HS-5 (cell line): ENCODE results near the gene SLC35F3.
"Not testable (repeated sequence)": the region's sequence is repeated elsewhere in the genome, so short reads cannot be mapped to it uniquely, and the experiment has no call there.

ENCODE experiments used
- DNase-seq: peaks from one replicate; pipeline ENCODE4 v3.0.0-alpha.2; 2012; ENCODE audit warnings: low read depth

The SLC35F3 gene

DNA sequence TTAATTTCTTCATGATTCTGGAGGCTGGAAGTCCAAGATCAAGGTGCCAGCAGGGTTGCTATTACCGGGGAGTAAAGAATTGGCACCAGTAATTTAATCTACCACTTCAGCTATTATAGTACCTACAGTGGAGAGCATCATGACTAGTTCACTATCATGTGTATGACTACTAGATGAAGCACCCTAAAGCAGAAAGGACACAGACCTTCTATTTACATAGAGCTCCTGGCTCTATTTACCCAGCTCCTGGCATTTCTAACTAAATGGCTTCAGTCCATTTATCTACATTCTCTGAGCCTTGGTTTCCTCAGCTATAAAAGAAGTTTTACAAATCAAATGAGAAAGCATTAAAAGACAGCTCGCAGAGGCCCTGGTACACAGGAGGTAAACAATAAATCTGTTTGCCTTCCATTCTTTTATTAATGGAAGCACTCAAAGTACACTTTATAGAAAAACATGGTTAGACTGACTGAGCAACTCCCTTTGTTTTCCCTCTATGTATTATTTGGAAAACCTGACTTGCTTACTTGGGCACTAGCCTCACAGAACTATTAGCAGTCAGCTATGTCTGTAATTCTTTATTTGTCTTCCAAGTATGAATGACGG, 203.0 kb downstream of the SLC35F3 start:
- no peak for DNase-seq

DNA sequence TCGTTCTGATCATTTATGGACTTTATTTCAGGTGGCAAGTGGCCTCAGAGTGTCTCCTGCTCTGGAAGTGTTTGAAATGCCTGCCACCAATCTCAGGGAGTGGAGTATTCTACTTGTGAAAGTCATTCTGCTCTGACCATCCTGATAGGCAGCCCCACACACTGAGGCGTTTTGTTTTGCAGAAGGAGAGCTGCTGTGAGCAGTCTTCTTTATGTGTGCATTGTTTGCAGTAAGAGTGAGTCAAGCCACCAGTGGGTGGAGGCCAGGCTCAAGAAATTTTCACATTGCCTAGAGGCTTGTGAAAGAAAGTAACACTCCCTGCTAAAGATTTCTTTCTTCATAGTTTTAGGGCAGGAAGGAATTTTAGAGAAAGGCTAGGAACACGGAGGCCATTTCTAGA, 204.4 kb downstream of the SLC35F3 start:
- no peak for DNase-seq

DNA sequence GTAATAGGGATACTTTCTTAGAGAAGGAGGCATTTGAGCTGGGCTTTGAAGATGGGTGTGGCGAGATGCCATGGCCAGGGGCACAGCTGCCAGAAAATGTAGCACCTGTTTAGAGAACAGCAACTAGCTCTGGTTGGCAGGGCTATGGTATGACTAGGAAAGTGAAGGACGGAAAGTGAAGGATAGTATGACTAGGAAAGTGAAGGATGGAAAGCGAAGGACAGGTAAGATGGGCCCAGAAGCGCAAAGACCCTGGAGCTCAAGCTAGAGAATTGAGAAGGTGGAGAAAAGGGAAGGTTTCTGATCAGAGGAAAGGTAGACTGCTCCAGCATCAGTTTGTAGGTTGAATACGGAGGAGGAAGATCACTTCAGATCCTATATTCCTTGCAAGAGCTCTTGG, 205.4 kb downstream of the SLC35F3 start:
- no peak for DNase-seq

DNA sequence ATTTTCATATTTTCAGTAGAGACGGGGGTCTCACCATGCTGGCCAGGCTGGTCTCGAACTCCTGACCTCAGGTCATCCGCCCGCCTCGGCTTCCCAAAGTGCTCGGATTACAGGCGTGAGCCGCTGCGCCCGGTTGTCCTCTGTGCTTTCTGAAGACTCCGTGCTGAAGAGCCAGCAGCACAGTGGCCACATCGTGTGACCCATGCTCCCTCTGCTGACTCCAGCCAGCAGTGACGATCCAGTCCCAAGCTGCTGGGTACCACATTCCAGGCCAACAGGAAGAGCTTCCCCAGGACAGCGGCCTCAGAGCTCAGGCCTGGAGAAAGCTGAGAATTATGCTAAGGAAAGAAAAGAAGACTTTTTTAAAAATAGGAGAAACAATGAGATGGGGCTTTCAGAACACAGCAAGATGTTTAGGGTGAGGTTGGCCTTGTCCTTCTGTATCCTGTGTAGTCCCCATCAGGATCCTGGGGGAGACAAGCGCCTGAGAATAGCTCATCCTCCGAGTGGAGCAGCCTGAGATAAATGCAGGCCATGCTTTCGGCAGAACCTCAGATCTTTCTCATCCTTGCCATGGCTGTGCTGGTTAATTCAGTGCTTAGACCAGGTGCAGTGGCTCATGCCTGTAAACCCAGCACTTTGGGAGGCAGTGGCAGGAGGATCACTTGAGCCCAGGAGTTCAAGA, 207.1 kb downstream of the SLC35F3 start:
- no peak for DNase-seq

DNA sequence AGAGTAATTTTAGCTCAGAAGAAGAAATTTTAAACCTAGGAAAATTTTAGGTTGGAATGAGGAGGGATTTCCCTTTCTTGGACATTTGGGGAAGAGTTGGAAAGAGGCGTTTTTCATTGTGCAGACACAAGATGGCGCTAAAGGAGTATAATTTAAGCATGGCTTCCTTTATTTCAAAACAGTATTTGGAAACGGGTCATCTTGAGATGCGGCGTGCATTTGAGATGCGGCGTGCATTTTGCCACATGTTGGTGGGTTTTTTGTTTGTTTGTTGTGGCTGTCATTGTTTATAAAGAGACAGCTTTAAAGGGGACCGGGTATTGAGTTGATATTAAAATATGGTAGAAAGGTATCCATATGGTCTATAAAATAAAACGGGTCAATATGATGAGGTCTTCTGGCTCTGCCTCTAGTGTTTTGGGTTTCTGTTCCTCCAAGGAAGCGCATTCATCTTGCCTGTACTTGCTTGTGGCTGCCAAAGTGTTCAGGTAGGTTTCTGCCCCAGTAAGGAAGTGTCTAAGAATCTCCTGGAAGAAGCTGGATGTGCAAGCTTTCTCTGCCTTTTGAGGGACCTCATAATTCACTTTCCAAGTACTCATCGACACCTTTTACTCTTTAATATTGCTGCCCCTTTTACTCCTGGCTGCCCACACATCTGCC, 210.3 kb downstream of the SLC35F3 start:
- peak; percentile 37 for DNase-seq

DNA sequence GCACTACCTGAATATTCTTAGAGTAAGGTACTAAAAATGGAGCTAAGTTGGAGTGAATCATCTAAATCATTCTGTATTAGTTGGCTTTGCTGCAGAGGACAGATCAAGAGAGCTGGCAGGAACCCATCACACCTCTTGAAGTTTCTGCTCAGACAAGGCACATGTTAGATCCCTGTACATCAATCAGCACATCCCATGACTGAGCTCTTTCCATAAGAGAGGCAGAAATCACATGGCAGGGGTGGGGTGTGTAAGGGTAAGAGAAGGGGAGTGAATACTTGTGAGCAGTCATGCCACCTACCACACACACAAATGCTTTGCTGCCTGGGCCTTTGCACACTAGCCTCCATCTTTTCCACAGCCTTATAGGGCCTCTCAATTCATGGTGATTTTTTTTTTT, 214.4 kb downstream of the SLC35F3 start:
- DNase-seq: no peak

DNA sequence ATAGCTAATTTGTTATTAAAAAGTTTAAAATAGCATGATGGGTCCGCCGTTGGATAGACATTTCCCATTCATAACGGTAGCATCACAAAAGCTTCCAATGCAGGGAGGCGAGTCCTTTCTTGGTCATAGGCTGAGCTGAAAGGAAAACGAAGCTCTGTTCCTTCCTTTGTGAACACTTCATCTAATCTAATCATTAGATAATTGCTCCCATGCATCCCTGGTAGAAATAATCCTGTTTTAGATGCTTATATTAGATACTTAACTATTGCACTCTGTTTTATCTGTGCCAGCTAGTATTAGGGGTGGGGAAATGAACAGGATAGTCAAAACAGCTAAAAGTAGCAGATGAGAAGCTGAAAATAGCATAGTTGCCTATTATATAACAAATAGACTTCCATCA, 215.0 kb downstream of the SLC35F3 start:
- DNase-seq: no peak

DNA sequence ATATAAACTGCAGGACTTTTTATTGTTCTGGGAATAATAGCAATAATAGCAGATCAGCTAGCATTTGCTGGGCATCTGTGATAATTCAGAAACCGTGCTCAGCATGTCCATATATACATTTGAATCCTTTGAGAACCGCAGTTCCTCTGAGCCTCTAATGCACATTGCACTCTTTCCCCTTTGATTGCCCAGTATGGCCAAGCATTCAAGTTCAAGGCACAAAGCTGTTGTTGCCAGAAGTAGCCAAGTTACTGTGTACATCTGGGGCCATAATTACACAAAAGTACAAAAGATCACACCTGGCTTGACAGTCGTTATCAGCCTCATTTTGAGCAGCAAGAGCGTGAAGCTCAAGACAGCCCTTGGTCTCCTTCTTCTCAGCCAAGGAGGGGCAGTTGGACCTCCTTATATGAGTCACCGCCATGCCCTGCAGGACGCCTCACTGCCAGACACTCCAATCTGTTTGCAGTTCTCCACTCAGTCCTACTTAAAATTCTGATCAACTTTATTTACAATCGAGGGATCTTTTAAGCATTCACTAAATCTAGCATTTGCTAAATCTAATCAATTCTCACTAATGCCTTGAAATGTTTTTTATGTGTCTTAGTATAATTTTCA, 216.0 kb downstream of the SLC35F3 start:
- no peak for DNase-seq

DNA sequence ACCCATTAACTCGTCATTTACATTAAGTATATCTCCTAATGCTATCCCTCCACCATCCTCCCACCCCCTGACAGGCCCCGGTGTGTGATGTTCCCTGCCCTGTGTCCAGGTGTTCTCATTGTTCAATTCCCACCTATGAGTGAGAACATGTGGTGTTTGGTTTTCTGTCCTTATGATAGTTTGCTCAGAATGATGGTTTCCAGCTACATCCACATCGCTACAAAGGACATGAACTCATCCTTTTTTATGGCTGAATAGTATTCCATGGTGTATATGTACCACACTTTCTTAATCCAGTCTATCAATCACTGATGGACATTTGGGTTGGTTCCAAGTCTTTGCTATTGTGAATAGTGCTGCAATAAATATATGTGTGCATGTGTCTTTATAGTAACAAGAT, 217.2 kb downstream of the SLC35F3 start:
- DNase-seq: not testable (repeated sequence)

DNA sequence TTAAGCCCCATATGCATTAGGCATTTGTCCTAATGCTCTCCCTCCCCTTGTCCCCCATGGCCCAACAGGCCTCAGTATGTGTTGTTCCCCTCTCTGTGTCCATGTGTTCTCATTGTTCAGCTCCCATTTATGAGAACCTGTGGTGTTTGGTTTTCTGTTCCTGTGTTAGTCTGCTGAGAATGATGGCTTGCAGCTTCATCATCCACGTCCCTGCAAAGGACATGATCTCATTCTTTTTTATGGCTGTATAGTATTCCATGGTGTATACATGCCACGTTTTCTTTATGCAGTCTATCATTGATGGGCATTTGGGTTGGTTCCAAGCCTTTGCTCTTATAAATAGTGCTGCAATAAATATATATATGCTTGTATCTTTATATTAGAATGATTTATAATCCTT, 218.1 kb downstream of the SLC35F3 start:
- DNase-seq: not testable (repeated sequence)

DNA sequence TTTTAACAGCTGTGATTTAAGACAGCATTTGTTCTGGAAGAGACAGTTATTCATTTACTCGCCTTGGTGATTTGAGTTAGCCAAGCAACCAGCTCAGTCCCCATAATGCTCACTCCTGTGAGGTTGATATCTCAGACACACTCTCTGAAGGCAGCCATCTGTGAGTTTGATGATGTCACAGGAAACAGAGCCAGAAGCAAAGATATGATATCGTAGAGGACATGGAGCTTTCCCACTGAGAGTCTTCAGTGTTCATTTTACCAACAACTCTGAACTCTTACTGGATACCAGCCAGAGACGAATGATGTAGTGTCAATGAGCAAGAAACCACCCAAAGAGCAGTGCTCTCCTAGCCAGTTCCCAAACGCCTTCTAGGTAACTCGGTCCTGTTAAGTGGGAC, 219.4 kb downstream of the SLC35F3 start:
- no peak for DNase-seq

DNA sequence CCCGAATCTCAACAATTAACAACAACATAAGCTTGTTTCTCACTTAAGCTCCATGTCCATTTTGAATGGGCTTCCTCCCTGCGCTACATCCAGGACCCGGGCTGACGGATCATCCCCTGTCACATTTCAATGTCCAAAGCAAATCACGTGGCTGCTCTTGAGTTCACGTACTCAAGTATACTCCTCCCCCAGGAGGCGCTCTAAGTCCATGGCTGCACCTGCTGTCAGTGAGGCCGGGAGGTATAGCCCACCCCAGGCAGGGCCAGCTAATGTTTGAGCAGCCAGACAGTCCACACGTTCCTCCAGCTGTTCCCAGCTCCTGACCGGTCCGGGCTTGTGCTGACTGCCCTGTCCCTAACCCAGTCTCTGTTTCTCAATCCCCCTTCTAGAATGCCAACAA, 220.8 kb downstream of the SLC35F3 start:
- DNase-seq: no peak

DNA sequence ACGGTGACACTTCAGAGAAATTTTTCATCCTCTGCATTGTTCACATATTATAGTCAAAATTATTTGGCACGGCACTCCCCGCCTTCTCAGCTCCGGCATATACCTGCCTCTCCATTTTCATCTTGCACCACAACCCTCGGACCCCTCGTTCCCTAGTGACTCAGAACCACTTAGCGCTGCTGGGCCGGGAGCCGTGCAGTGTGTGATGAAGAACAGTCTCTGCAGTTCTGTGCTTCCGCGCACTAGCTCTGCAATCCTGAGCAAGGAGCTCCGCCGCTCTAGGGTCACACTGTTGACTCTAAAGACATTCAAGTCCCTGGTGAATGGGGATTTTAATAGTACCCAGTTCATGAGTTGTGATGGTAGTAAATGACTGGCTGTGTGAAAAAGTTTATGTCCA, 221.2 kb downstream of the SLC35F3 start:
- no peak for DNase-seq

DNA sequence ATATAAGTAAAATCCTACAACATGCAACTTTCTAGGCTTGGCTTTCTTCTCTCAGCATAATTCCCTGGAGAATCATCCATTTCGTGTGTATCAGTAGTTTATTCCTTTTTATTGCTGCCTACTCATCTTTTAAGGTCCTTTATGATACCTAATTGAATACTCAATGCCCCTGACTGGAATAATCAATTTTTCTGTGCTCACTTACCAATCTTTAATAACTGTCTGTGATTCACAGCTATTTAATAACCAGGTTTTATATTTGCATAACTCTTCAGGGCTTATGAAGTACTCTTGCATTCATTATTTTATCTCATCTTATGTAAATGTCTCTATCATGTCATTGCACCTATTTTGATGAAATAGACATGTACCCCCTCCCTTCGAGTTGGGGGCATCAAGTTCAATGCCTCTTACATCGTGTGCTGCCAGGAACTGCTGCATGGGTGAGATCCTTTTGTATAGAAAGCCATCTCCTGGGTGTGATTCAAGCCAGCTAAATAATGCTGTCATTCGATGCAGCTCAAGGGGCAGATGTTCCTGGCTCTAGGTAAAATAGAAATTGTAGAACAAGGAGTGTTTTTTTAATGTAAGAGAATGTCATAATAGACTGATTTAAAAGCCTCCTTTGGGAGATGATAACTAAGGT, 222.7 kb downstream of the SLC35F3 start:
- no peak for DNase-seq

DNA sequence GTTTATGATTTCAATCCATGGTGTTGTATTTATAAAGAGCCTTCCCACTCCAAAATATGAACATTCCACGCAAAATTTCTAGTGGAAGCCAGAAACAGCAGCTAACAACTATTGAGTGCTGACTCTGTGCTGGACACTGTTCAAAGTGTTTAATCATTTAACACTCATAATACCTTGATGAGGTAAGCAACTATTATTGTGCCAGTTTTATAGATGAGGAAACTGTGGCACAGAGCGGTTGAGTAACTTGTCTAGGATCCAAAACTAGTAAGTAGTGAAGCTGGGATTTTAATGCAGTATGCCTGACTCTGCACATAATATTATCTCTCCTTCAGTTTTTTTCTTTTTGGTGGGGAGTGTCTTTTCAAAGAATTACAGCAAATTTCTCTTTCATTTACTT, 228.3 kb downstream of the SLC35F3 start:
- no peak for DNase-seq

DNA sequence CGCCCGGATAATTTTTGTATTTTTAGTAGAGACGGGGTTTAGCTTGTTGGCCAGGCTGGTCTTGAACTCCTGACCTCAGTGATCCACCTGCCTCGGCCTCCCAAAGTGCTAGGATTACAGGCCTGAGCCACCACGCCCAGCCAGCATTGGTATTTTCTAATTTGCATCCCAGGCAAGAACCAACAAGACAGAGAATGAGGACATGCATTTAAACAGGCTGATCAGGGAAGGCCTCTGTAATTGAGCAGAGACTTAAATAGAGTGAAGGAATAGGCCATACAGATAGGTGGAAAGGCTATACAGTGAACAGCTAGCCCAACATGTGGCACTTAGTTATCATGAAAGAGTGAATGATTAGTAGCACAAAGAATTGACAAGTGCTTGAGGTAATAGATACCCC, 230.4 kb downstream of the SLC35F3 start:
- no peak for DNase-seq

DNA sequence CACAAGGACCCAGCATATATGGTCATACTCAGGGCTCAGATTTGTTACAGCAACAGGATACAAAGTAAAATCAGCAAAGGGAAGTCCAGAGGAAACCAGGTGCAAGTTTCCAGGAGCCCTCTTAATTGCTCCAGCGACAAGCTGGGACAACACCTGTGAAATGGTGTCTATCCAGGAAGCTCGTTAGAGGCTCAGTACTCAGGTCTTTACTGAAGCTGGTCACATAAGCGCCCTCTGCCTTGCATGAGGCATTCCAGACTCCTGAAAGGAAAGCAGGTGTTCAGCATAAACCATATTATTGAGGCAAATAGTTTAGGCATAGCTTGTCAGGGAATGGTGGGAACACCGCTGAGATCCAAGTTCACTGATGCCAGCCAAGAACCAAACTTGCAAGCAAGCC, 231.0 kb downstream of the SLC35F3 start:
- DNase-seq: no peak

DNA sequence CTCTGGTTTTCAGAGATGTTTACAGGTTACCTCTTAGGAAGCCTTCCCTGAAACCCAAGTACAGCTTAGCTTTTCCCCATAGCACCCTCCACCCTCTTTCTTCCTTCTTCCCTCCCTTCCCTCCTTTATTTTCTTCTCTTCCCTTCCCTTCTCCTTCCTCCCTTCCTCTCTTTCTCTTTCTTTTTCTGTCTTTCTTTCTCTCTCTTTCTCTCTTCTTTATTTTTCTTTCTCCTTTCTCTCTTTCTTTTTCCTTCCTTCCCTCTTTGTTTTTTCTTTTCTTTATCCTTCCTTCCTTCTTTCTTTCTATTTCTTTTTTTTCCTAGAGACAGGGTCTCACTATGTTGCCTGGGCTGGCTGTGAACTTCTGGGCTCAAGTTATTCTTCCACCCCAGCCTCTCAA, 231.6 kb downstream of the SLC35F3 start:
- no peak for DNase-seq

DNA sequence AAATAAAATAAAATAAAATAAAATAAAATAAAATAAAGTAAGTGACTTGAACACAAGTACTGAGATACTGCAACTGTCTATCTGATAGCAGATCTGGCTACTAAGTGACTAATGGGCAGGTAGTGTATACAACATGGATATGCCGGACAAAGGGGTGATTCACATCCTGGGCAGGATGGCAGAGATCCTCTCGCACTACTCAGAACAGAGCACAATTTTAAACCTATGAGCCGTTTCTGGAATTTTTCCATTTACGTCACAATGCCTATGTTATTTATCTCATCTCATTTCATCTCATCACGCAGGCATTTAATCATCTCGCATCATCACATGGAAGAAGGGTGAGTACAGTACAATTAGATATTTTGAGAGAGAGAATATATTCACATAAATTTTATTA, 235.5 kb downstream of the SLC35F3 start:
- peak; percentile 81 for DNase-seq

DNA sequence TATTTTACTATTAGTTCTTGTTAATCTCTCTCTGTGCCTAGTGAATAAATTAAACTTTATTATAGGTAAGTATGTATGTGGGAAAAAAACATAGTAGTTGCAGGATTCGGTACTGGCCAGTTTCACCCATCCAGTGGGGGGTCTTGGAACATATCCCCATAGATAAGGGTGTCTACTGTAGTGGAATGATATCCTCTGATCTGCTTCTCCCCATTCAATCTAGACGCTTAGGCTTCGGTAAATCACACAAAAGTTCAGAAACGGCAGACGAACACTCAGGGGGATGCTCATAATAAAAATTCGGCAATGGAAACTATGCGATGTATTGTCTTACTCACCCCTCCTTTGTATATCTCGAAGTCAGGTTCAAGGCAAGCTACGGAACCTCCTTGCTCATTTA, 235.9 kb downstream of the SLC35F3 start:
- no peak for DNase-seq

DNA sequence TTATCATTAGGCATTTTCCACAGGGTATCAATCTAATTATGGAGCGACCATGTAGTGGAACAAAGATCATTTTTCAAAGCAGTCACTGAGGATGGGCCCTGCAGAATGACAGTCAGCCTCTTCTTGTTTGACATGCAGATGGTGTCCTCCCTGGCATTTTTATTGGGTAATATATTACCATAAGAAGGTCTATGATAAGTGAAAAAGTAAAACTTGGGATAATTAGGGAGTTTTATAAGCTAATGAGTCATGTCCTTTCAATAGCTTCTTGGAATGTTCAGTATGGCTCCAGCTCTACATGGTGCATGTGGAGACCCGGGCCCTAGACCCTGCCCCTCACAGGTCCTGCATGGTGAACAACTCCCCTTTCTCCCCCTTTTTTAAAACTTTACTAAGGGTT, 236.5 kb downstream of the SLC35F3 start:
- DNase-seq: no peak

DNA sequence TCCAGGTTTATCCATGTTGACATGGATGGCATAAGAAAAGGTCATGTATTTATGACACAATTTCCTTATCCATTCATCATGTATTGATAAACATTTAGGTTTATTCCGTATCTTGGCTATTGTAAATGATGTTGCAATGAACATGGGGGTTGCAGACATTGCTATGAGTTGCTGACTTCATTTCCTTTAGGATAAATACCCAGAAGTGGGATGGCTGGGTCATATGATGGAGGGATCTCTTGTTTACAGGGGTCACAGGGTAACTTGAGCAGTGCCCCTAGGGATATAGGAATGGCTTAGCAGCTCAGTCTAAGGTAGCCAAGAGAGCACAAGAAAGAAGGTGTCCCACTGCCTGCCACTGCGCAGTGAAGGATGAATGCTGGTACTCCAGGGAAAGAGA, 239.2 kb downstream of the SLC35F3 start:
- DNase-seq: peak; percentile 13

DNA sequence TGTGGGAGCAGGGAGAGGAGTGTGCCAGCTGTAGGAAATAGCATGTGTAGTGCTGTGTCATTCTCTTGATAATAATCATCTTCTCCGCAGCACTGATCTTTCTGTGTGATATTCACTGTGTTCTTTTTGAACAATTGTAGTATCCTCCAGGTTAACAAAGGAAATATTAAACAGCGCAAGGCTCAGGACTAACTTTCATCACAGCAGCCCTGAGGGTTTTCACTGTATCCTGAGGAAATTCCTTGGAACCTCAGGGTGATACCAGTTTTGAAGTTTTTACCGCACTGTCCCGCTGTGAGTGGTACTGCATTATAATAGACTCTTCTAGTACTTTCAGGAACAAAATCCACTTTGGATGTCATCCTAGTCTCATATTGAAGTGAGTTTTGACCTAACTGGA, 240.4 kb downstream of the SLC35F3 start:
- DNase-seq: no peak
